Stimulated activated CD4-positive, alpha-beta T cell treated with anti-CD3 and anti-CD28 coated beads, Interleukin-1b, Interleukin-23, amount 100 ng/mL, for 24 hours (primary cell): ENCODE results near the gene SLC25A21.

Source experiments
- DNase-seq, 4 experiments: peaks; one replicate each; pipeline ENCODE4 v3.0.0-alpha.2; 2020; ENCODE audit warnings: low read depth in 4 of 4, low spot score in 1 of 4

The SLC25A21 gene

DNA sequence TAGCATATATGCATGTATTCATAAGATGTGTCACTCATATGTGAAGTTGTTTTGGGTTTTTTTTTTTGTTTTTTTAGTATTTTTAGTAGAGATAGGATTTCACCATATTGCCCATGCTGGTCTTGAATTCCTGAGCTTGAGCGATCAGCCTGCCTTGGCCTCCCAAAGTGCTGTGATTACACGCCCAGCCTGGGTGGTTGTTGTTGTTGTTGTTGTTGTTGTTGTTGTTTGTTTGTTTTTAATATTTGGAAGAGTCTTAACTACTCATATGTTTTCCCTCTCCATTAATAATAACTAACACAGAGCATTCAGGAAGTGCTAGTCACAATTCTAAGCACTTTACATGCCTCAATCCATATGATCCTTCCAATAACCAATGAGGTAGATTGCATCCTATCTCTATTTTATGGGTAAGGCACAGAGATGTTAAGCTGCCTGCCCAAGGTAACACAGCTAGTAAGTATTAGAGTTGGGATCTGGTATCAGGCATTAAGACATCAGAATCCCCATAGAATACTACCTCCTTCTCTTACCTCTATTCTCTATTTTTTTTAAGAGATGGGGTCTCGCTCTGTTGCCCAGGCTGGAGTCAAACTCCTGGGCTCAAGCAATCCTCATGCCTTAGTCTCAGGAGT, 27.6 kb downstream of the SLC25A21 start:
- no peak for DNase-seq

DNA sequence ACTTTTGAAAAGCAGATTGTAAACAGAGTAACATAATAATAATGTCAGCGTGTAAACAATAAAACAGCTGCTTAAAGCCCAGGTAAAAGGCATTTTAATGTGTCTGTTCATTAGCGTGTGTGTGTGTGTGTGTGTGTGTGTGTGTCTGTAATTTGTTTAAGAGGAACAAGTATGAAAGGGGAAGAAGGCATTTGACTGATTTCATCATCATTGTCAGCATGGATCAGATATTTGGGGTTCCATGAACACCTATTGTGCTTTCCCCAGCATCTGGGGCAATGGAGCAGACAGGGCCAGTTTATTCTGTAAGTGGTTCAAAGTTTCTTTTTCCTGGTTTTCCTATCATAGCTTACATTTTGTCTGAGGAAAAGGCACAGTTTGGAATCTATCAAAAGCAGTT, 28.9 kb downstream of the SLC25A21 start:
- DNase-seq = no peak

DNA sequence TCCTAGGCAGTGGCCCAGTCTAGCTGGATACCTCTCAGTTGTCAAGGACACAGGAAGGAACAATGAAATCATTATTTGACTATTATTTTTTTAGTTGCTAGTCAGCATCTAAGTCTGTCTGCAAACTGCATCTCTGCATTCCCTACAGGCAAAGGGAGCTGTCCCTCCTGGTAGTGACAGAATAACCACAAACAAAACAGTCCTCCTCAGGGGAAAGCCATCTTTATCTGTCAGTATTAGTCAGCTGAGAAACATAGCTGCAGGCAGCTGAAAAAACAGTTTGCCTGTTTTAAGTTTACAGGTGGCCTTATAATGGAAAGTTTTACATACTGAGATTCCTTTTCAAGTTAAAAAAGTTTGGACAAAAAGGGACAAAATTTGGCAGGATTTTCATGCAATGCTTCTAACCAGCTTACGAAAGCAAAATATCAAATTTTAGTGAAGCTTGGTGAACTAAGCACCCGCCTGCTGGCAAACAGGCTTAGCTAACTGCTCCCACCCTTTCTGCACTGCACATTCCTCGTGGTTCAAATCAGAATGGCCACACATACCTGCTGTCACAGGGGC, 29.5 kb downstream of the SLC25A21 start:
- no peak for DNase-seq

DNA sequence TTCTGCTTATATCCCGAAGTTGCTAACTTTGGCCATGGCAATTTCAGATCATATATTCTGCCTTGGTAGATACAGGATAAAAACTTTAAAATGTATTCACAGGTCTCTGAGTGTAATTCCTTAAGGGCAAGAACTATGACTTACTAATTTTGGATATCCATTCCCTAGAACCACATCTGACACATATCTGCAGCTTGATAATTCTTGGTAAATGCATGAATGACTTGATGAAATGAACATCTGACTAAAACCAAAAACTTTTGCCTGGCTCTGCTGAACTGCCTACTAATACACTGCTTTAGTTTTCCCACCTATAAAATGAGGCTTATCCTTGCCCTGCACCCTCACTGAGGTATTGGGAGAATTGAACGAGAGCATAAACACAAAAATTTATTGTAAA, 32.2 kb downstream of the SLC25A21 start:
- no peak for DNase-seq

DNA sequence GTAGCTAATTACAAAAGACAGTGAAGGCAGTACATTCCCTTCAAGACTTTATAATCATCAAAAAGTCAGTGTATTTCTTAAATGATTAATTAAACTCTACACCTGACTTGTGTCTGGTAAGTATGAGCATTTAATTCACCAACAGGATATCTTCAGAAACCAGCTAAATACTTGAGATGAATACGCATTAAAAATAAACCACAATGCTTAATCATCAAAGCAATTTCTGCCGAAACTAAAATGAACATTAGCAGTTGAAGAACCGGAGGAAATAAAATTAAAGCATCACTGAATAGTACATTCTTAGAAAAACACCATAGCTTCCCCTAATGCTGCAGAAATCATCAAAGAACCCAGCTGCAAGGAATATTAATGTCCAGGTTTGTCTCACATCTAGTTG, 32.7 kb downstream of the SLC25A21 start:
- no peak for DNase-seq

DNA sequence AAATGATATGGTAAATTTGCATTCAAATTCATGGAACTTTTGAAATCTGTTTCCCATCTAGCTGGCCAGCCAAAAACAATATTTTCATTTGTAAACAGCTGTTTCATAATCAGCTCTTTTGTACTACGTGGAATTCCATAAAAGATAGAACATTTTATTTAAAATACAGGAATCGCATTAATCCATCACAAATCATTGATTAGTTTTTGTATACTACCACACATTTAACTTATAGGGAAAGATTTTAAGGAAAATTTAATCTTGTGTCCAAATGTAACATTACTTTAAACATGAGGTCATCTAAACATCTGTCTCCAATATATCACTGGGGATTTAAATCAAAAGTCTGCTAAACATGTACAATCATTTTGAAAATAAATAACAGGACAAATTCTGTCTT, 33.5 kb downstream of the SLC25A21 start:
- DNase-seq = no peak

DNA sequence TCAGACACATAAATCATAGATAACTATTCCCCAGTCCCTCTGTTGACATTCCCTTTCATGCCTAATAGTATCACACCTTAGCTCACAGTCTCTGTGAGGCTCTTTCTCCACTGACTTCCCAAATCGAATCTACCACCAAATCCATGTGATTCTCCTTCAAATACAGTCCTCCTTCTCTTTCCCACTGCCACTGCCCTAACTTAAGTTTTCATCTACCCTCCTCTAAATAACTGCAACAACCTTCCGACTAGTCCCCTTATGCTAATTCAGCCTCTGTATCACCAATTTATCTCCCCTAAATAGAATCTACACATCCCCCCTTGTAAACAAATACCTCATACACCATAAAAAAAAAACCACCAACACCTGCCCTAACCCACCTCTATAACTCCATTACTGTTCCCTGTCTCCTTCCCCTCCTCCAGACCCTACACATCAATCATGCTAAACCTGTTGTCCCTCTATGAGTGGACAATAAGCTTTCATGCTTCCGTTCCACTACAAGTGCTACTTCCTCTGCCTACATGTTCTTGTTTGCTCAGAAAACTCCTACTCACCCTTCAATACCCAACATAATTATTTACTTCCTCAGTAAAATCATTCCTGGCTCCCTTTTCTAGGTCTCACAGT, 39.0 kb downstream of the SLC25A21 start:
- no peak for DNase-seq

DNA sequence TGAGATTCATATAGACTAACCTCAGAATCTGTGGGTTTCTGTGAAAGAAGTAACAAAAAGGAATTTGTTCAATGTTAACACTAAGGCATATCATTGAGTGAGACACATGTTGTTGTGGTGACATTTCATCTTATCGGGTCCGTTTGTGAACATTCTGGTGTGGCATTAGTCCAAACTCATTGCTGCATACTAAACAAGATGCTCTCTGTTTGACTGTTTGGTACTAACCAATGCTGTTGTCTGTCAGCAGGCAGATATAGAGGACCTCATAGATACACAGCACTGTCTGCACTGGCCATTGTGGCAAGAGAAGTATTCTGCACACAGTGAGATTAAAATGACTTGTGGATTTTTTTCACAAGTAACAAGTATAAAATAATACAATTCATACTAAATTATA, 41.2 kb downstream of the SLC25A21 start:
- DNase-seq = no peak

DNA sequence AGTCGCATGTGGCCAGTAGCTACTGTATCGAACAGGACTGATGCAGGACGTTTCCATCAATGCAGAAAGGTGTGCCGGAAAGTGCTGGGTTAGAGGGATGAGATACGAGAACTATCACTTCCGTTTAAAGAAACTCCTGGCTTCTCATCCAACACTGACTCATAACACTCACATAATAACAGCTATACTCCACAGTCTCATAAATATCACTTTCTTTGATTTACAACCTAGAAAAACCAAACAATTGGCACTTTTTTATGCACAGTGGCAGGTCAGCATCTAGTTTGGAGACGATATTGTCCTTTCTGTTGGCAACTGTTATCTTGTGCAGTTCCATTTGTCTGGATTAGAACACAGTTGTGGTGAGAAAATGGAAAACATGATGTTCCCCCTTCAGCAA, 43.4 kb downstream of the SLC25A21 start:
- DNase-seq = no peak

DNA sequence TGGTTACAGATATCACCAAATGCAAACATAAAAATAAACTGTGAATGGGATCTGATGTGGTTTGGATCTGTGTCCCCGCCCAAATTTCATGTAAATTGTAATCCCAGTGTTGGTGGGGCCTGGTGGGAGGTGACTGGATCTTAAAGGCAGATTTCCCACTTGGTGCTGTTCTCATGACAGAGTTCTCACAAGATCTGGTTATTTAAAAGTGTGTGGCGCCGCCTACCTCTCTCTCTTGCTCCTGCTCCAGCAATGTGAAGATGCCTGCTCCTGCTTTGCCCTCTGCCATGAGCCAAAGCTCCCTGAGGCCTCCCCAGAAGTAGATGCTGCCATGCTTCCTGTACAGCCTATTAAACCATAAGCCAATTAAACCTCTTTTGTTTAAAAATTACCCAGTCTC, 47.8 kb downstream of the SLC25A21 start:
- no peak for DNase-seq

DNA sequence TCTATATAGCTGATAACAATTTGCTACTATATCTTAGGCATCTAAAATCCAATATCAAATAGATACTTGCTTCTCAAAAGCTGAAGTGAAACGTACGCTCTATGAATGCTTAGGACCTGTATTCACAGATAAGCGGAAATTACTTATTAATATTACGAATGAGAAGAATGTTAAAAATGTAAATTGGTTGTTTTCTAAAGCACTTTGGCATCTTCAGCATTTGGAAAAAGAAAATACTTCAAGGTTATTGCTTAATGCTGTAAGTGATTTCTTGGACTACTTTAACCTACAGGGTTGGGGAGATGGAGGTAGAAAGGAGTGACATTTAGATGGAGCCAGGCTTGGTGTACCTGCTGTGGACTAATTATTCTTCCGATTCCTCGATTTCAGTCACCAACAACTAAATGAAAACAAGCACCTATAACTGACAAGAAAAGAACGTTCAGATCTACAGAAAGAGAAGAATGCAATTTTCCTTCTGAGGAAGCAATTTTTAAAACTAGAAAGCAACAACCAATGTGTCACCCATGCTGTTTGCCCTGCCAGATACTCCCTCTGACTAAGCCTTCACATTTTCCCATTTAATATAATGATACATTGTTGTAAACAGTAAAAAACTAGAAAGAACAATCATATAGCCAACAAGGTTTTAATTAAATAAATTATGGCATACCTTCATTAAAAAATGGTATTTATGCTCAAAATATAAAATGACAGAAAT, 49.3 kb downstream of the SLC25A21 start:
- DNase-seq = no peak

DNA sequence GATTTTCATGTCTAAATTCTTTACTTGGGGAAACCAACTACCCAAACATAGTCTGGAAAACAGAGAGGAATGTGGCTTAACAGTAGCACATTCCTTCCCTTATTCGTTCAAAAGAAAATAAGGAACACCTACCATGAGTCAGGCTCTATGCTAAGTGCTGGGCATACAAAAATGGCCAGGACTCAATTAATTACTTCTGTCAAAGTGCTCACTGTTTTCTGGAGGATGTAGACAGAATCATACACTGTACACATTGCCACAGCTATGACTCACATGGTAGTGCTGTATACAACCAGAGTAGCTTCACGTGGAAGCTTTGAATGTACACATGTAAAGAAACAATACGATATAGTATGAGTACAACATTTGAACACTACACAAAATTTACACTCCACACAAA, 50.1 kb downstream of the SLC25A21 start:
- DNase-seq = no peak

DNA sequence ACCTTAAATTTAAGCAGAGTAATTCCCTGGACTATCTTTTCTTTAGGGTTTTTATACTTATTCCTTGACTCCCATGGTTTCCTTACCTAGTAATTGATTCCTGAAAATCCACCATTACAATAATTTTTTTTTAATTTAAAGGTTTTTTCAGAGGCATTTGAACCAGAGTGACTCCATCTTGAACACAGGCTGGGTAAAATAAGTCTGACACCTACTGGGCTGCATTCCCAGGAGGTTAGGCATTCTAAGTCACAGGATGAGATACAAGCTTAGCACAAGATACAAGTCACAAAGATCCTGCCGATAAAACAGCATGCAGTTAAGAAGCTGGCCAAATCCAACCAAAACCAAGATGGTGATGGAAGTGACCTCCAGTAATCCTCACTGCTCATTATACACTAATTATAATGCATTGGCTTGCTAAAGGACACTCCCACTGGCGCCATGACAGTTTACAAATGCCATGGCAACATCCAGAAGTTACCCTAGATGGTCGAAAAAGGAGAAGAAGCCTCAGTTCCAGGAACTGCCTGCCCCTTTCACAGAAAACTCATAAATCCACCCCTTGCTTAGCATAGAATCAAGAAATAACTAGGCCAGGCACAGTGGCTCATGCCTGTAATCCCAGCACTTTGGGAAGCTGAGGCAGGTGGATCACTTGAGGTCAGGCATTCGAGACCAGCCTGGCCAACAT, 53.6 kb downstream of the SLC25A21 start:
- DNase-seq = no peak

DNA sequence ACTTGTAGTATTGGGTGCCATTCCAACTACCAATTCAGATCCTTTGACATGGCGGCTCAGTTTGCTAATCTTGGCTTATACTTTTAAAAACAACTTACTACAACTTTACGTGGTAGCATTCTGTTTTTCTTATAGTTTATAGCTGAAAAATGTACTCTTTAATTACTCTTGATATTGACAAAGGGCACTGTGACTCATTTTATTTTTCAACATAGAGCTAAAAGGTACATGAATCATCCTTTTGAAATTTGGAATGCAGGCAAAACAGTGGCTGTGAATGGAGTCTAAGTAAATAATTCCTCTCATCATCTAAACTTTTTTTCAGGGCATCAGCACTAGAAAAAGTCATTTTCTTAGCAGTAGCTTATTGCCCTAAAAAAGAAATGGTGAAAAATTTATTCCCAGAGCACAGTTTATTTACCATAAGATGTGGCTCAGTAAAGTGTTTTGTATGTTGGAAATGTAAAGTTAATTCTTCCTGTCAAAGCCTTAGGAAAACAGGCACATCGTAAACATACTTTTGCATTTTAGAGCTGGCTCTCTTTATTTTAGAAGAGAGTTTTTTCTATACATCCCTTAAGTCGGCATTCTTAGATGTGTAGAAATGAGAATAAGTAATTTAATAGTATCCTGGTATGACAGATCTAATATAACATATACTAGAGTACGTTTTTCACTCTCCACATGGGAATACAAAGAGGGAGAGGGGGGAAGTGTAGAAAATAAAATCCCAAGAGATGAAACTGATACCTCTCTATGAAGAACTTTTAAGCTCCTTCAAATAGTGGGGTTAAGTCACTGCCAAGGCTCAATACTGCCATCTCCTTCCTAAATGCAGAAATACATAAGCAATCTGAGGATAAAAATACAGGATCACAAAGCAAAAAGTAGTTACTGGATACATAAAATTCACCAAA, 55.2 kb downstream of the SLC25A21 start:
- DNase-seq = no peak

DNA sequence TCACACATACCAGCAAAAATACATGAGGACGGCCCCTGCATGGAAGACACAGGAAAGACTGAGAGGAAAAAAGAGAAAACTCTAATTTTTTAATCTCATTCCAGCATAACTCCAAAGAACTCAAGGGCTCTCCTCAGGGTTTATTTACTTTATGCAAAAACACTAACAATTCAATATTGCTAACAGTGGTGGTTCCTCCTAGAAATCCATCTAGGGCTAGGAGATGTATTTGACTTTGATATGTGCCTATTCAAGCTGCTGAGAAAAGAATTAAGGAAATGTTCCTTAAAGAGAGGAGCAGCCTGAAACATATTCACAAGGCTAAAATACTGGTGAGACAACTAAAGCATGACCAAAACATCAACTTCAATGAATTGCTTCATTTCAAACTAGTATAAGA, 57.0 kb downstream of the SLC25A21 start:
- DNase-seq = no peak

DNA sequence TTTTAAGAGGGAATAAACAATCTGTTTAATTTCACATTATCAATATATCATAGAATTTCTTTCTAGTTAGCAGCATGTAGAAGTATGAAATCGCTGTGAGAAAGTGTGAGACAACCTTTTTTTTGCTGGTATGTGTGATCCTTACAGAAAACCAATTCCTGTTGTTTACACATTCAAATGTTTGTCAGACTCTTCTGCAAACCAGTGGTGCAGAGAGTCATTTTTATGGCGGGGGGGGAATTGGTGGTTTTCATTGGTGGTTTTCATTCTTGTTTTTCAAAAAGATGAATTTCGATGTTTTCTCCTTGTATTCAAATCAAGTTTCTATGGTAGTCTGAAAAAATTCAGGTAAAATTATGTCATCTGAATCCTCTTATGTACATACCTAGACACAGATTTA, 57.8 kb downstream of the SLC25A21 start:
- no peak for DNase-seq

DNA sequence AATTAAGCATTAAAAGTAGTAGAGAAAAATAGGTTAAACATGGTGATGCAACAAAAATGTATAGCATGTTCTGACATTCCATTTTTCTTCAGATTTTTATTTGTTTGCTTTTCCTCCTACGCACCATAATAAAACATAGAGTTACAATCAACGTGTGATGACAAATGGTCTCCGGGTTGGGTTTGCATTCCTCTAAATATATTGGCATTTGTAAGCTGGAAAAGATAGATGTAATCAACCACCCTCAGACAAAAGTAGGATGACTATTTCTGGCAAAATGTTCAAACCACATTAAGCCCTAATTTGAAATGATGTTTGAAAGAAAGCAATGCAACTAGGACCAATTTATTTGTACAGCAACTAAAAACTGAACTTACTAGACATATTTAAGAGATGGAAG, 58.4 kb downstream of the SLC25A21 start:
- no peak for DNase-seq

DNA sequence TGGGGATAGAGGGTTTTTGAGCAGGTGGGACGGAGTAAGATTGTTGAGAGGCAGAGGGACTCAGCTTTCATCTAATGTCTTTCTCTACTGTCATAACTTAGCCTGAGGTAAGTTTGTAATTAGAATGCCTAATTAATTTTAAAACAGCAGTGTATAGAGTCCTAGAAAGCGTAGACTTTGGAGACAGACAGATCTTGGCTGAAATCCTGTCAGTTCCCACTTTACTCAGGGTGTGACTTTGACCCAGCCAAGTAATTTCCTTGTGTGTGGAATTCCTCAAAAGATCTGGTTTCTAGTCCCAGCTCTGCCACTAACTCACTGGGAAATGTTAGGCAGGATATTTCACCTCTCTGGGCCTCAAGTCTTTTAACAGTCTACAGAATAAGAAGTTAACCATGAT, 74.3 kb downstream of the SLC25A21 start:
- DNase-seq = no peak

DNA sequence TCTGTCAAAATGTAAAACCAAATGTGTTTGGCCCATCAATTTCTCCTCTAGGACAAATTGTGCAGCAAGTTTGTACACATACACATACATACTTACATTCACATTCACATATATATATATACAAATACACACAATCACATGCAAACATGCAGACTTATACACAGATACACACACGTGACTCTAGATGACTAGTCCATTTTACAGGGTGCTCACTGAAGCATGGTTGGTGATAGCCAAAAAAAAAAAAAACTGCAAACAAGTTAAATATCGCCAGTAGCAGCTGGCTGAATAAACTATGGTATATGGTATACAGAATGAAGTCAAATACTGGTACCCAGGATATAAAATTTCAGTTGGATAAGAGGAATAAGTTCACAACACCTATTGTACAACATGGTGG, 77.9 kb downstream of the SLC25A21 start:
- no peak for DNase-seq

DNA sequence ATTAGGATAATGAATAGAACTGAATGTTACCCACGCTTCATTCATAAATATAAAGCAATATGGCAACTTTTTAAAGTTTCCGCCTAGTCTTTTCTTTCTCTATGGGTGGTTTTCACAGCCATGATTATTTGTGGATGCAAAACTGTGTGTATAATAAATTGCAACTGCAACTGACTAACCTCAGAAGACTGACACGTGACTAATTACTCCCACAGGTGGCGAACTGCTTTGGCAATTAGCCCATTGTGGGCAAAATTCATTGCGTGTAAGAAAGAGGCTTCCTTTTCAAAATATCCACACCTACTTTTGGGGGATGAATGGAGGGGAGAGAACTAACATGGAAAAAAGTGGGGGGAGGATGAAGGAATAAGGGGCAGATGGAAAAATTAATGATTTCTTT, 79.0 kb downstream of the SLC25A21 start:
- DNase-seq = no peak

DNA sequence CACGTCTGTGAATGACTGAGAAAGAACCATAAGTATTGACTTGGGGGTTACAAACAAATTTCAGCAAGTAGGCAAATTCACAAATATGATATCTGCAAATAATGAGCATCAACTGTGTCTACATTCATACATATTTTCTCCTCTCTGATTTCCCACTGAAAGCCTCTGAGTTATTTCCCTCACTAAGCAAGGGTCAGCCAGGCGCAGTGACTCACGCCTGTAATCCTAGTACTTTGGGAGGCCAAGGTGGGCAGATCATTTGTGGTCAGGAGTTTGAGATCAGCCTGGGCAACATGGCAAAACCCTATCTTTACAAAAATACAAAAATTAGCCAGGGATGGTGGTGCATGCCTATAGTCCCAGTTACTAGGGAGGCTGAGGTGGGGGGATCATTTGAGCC, 80.8 kb downstream of the SLC25A21 start:
- DNase-seq = no peak
